IPS-NIHi7 (cell line): ENCODE results near the gene TAS2R39.

Experiments used
- DNase-seq: peaks from one replicate; pipeline ENCODE4 v3.0.0; 2012; ENCODE audit warnings: mixed read lengths; ENCODE audit errors: extremely low spot score

Gene TAS2R39

GRCh38 chr7:143216151-143216550 is 32.9 kb downstream of the TAS2R39 start:
- no peak for DNase-seq

GRCh38 chr7:143216686-143217085 is 33.5 kb downstream of the TAS2R39 start:
- DNase-seq, result no peak

- DNase-seq, result no peak
Observed at GRCh38 chr7:143217806-143218205, 34.6 kb downstream of the TAS2R39 start.

GRCh38 chr7:143221286-143221685 is 38.1 kb downstream of the TAS2R39 start:
- no peak for DNase-seq

- DNase-seq, result no peak
Observed at GRCh38 chr7:143221737-143222136, 38.5 kb downstream of the TAS2R39 start, which contains the start of gene TAS2R40. Gene TAS2R40 (plus strand): TSS chr7:143222037. CDS start chr7:143222079, 42 bp downstream.

- no peak for DNase-seq
Observed at GRCh38 chr7:143222782-143223181, 39.6 kb downstream of the TAS2R39 start.

- DNase-seq, result no peak
Observed at GRCh38 chr7:143223784-143224183, 40.6 kb downstream of the TAS2R39 start.

- no peak for DNase-seq
Observed at GRCh38 chr7:143225047-143225446, 41.8 kb downstream of the TAS2R39 start.

GRCh38 chr7:143227806-143228205 is 44.6 kb downstream of the TAS2R39 start:
- DNase-seq, result no peak

GRCh38 chr7:143229054-143229790 is 46.0 kb downstream of the TAS2R39 start:
- DNase-seq, result peak; percentile 44

- no peak for DNase-seq
Observed at GRCh38 chr7:143230602-143231457, 47.6 kb downstream of the TAS2R39 start.
